Fibroblast of villous mesenchyme (primary cell): ENCODE measurements around the gene OXCT1. TPM values are rescaled to one million over a fixed set of nuclear protein-coding genes. Genes with fewer than 3 reads are reported as not detected.

Source experiments
- DNase-seq: peaks from one replicate; pipeline ENCODE4 v3.0.0-alpha.2; 2010; ENCODE audit warnings: low read depth
- H3K4me3 ChIP-seq: 2 replicates; pipeline ENCODE4 v1.5.1; 2011; ENCODE audit warnings: low read depth, mild to moderate bottlenecking, low read length
- total RNA-seq: library from RNA; depleted of rRNA; stranded (reverse); fragments of >200 nt; gene quantifications from 2 replicates; pipeline ENCODE4 v1.2.3, GENCODE V29; 2012
- TF ChIP-seq, protein P1 (sequence below): IDR thresholded peaks from 2 replicates; pipeline ENCODE4 v1.5.1; 2012; ENCODE audit warnings: low read depth, mild to moderate bottlenecking, low read length; ENCODE audit not compliant: insufficient read depth

The OXCT1 gene
- total RNA-seq, 1 donor: 23.3 TPM

DNA sequence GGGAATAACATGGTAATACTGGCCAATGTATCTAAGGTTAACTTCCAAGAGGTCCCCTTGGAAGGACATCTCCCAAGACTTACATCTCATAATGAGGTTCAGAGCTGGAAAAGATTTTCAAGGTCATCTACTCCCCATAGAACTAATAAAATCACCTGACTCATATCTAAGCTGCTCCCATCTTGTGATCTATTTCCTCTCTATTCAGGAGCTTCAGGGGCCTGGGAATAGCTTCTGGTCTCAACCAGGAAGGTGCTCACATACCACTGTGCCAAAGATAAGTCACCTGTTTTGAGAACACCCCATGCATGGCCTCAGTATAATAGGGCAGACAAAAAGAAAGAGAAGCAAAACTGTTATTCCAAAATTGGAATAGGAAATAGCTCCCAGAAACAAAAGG lies 74.2 kb downstream of the OXCT1 start:
- no peak overlapping the region for H3K4me3 ChIP-seq
- TF ChIP-seq, protein P1, sequence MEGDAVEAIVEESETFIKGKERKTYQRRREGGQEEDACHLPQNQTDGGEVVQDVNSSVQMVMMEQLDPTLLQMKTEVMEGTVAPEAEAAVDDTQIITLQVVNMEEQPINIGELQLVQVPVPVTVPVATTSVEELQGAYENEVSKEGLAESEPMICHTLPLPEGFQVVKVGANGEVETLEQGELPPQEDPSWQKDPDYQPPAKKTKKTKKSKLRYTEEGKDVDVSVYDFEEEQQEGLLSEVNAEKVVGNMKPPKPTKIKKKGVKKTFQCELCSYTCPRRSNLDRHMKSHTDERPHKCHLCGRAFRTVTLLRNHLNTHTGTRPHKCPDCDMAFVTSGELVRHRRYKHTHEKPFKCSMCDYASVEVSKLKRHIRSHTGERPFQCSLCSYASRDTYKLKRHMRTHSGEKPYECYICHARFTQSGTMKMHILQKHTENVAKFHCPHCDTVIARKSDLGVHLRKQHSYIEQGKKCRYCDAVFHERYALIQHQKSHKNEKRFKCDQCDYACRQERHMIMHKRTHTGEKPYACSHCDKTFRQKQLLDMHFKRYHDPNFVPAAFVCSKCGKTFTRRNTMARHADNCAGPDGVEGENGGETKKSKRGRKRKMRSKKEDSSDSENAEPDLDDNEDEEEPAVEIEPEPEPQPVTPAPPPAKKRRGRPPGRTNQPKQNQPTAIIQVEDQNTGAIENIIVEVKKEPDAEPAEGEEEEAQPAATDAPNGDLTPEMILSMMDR: no peak
- no peak for DNase-seq

DNA sequence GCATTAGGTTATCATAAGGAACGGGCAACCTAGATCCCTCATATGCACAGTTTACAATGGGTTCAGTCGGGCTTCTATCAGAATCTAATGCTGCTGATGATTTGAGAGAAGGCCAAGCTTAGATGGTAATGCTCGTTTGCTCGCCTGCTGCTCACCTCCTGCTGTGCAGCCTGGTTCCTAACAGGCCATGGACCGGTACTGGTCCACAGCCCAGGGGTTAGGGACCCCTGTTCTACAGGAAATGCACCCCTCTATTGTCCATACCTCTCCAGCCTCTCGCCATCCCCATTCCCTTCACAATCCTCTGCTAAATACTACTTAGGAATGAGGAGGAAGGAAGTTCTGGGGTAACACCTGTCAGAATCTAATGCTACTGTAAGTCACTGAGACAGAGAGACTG lies 75.1 kb downstream of the OXCT1 start:
- H3K4me3 ChIP-seq: no peak overlapping the region
- TF ChIP-seq, protein P1: no peak
- no peak for DNase-seq

DNA sequence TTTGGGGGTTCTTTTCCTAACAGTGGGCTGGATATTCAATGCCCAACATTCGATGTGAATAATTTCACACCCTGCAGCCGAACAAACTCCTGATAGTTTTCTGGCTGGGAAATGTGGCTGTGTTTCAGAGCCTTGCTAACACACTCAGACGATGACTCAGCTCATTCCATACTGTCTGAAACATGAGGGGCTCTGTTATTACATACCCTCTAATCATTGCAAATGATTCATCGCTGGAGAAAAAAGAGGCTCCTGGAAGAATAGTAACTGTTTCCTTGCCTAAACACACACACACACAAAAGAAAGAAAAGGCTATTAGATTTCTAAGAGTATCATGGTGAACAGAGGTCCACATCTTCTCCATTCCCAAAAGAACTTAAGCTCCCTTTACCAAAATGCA lies 75.8 kb downstream of the OXCT1 start:
- H3K4me3 ChIP-seq: no peak overlapping the region
- DNase-seq: peak; percentile 92
- TF ChIP-seq, protein P1: no peak

DNA sequence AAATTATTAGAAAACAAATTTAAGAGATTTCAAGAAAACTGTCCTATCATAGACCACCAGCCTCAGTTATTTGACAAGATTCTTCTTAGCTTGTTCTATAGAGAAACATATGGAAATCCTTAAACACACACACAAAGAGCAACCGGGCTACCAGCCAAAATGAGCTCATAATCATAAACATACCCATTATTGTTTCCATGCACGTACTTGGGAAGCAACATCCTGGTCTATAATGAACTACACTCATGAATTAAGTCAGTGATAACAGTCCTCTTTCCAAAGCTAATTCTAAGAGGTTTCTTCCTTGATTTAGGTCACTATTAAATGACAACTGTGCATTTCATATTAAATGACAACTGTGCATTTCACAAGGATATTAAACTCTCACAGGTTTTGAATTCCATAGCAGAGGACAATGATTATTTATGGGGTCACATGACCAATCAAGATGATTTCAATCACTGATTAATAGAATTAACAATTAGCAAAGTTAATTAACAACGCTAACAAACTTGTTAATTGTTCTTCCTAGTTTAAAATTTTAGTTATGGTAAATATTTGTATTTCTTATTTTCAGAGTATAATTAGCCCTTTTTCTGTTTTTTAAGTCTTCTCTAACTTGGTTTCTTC lies 77.0 kb downstream of the OXCT1 start:
- TF ChIP-seq, protein P1: no peak
- no peak overlapping the region for H3K4me3 ChIP-seq
- DNase-seq: peak; percentile 91

DNA sequence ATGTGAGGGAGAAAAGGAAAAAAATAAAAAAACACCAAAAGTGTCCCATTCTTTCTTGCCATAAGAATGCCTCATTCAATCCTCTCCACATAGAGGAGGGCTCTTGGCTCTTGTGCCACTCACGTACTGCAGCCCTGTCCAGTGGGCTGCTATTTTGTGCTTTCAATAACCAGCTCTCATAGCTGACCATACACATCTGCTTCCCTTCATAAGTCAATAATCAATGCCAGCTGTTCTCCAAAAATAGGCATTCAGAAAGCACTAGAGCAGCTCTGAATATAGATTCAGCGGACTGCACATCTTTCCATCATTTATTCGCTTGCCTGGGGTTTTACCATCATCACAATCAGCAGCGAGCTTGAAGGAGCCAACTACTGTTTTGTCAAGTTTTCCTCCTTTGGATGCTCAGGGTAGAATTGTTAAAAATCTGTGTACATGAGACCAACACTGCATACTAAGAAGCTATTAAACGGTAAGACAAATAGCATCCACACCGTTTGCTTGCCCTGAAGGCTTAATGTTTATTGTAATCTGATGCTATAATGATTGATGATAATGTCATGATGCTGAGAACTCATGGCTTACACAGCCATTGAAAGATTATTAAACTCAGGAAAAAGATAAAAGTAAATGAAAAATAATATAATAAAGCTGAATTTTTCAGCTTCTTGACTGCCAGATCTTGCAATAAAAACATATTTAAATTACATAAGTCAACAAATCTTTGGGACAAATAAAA lies 80.0 kb downstream of the OXCT1 start:
- H3K4me3 ChIP-seq: no peak overlapping the region
- no peak for DNase-seq

DNA sequence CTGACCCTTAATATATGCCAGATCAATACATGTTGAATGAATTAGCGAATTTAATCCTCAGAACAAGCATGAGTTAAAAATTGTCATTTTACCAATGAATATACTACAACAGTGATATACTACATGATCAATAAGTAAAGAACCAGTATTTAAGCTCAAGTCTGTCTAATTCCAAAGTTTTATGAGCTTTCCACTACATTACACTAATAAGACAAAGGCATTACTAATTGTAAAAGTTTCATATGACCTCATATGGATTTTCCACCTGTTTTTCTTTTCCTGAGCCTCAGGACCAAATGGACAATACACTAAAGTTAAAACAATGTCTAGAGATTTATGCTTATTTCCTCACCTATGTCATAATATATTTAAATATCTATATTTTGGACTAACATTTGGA lies 80.8 kb downstream of the OXCT1 start:
- H3K4me3 ChIP-seq: no peak overlapping the region
- TF ChIP-seq, protein P1: no peak
- no peak for DNase-seq

More for the DNA sequence above, 80.0 kb downstream of the OXCT1 start:
- TF ChIP-seq, protein P1: no peak

DNA sequence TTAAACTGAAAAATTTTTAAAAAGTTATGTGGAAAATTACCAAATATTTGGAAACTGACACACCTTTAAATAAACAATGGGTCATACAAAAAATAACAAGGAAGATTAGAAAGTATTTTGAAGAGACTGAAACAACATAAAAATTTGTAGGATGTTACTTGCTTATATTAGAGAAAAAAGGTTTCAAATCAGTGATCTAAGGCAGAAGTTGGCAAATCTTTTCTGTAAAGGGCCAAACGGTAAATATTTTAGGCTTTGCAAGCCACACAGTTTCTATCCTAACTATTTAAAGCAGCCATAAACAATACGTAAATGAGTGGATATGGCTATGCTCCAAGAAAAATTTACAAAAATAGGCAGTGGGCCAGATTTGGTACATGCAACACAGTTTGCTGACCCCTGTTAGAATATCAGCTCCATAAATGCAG lies 81.3 kb downstream of the OXCT1 start:
- TF ChIP-seq, protein P1: no peak
- peak; percentile 82 for DNase-seq
- no peak overlapping the region for H3K4me3 ChIP-seq
